Astrocyte of the hippocampus (primary cell): ENCODE data around the gene EIF4G2.
A peak's percentile ranks its signal among the peaks of the same experiment; 100 is the strongest.

Experiments
- DNase-seq: peaks from one replicate; pipeline ENCODE4 v3.0.0; 2011; ENCODE audit warnings: low read depth, low spot score

The EIF4G2 gene

DNA sequence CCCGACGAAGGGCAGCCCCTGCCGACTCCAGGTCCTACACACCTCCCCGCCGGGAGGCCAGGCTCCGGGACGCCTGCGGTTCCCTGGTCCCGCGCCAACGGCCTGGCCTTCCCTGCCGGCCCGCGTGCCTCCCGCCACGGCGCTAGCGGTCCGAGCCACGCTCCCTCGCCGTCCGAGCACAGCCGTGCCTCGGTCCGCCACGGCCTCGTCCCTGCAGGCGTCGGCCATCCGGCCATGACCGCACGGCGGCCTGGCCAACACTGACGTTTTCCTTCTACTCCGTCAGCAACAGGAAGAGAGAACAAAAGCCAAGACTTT lies 532 bp downstream of the EIF4G2 start:
- no peak for DNase-seq

DNA sequence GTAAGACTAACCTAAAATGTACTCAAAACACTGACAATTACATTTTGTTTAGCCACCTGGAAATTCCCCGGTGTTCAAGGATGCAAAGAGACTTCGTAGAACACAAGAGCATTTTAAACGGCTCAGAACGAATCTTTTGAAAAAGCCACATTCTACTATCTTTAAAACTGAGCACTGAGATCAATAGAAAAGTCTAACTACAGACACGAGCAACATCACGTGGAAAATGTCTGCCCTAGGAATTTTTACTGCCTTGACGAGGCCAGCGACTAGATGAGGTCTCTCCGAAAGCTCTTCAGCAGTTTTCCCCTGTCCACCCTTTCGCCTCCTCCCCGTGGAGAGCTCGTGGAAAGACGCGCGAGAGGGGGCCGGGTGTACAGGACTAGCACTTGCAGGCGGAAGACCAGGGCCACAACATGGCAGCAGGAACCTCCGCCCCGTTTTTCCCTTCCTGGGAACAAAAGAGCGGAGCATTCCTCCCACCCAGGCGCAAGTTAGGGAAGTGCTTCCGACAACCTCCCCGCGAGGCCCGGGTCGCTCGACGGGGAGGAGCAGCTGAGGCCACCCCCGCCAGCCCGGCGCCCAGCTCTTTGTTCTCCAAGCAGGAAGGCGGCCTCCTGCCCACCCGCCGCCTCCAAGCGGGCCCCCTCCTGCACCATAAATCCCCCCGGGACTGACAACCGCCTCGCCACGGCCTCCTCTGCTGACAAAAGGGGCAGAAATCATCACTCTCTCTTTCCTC lies 1.1 kb downstream of the EIF4G2 start:
- peak; percentile 67 for DNase-seq

DNA sequence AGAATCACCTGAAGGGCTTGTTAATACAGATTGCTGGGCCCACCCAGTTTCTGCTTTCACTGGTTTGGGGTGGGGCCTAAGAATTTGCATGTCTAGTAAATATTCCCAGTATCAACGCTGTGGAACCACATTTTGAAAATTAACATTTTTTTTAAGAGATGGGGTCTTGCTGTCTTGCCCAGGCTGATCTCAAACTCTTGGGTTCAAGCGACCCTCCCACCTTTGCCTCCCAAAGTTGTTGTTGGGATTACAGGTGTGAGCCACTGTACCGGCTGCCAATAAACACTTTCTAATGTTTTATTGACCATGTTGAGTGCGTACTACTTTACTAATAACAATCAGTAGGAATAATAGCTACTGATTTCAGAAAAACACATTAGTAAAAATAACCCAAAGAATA lies 2.5 kb downstream of the EIF4G2 start:
- DNase-seq = no peak

DNA sequence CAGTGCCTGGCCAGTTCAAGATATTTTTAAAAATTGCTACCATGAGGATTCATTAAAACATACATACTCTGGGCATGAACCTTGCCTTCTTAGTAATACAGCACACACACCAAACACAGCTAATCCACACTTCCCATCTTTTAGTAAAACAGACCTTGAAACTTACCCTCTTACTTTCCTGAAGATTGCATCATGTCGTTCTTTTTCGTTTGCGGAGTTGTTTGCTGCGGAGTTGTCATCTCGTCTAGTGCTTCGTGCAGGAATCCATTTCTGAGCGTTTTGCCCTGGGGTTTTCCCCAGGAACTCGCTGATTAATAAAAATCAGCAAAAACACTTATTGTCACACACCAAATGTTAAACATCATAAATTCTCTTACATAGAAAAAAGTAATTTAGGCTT lies 3.0 kb downstream of the EIF4G2 start:
- DNase-seq = no peak

DNA sequence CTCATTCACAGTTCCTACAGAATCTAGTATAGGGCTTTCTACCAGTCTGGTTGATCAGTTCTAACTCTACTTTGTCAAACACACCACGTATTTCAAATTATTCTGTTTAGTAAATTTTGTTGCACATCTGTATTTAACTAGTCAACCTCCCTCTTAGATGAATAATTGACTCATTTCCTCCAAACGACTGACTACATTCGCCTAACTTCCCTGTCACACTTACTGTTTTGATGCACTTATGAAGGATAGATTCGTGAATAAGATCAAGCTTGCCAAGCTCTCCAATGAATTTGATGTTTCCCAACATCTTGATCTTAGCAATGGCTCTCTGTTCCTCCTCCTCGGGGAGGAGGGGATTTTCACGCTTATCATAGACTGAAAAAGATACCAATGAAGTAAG lies 5.0 kb downstream of the EIF4G2 start:
- DNase-seq = no peak

DNA sequence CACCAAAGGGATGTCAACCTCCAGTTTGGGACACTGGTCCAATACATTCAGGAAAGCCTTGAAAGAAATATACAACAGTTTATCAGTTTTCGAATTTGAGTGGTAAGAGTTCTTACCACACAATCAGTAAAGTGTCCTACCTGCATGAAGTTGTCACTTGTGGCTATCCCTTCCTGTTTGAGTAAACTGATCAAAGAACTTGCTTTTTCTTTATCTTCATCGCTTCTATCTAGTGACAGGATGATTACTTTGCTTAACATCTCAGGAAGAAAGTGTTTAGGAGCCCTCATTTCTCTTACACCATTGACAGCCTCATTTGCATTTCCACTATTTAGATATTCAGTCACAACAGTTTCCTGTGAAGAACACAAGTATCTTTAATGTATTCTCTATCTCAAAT lies 8.4 kb downstream of the EIF4G2 start:
- no peak for DNase-seq

DNA sequence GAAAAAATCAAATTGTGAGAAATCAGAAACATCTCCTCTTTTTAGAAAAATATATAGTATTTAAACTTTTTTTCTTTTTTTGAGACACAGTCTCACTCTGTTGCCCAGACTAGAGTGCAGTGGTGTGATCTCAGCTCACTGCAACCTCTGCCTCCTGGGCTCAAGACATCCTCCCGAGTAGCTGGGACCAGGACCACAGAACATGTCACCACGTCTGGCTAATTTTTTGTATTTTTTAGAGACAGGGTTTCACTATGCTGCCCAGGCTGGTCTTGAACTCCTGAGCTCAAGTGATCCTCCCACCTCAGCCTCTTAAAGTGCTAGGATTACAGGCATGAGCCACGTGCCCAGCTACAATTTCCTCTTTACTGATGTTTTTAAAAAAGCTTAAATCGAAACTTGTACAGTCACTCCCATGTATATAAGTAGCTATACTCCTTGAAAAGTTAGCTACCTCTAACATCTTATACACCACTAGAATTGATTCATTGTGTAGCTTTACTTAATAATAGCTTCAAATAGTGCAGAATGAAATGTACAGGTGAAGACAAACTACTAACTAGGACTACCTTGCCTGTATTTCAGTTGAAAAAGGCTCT lies 10.3 kb downstream of the EIF4G2 start:
- DNase-seq = no peak

DNA sequence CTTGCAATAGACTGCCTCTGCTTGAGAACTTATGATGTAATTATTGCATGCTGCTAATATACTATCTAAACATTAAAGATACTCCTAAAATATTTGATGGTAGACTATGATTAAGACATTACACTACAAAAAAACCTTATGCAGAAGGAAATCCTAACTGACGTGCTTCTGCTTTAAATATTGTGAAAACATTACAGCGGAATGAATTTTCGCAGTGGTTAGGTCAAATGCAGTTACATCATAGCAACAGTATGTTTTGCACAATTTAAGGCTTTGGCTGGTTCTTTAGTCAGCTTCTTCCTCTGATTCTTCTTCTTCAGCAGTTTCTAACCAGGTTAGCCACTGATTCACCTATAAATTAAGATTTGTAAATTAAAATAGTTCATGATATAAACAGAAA lies 11.2 kb downstream of the EIF4G2 start:
- no peak for DNase-seq

DNA sequence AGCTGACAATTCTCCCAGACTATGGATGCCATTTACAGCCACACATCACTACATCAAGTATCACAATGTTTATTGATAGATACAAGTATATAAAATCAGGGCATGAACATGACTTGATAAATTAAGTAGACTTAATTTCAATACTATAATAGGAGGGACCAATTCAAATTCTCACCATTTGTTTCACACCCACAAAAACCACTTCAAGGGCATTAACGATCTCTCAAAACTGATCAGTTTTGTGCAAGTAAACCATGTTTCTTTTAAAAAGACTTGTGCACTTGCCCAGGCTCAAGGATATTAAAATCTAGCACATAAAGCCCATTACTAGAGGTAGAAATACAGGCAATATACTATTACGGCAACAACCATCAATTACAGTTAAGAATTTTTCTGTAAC lies 11.7 kb downstream of the EIF4G2 start:
- no peak for DNase-seq

DNA sequence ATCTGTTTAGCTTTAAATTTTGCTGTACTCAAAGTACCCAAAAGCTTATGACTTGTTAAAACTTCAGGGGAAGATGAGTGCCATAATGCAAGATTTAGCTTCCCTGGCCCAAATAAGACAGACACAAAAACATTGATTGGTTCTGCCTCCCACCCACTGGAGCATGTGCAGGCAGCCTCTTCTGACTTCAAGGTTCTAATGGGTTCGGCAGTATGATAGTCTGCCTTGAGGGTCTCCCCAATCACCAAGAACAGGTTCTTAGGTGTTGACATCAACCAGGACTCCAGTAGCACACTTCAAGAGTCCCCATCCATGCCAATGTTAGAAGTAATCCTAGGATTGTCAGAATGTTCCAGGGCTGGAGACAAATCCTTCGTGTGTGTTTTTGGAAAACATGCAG lies 12.5 kb downstream of the EIF4G2 start:
- DNase-seq = no peak

DNA sequence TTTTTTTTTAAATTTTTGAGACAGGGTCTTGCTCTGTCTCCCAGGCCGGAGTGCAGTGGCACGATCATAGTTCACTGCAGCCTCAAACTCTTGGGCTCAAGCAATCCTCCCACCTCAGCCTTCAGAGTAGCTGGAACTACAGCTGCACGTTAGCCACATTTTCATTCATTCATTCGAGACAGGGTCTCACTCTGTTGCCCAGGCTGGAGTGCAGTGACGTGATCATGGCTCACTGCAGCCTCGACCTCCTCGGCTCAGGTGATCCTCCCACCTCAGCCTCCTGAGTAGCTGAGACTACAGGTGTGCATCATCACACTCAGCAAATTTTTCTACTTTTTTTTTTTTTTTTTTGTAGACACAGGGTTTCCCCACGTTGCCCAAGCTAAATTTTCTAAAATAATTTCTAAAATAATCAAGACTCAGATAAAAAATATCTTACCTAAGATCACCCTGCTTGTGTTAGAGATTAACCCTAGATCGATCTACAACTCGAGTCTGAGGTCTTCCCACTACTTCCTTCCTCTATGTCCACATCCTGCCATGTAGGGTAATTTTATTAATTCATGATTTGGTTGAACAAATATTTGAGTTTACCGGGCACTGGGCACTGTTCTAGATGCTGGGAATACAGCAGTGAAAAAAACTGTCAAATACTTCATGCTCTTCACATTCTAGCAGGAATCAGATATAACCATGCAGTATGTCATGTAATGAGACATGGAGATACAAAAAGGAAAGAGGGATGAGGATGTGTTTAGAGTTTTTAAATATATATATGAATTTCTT lies 15.1 kb downstream of the EIF4G2 start:
- no peak for DNase-seq

DNA sequence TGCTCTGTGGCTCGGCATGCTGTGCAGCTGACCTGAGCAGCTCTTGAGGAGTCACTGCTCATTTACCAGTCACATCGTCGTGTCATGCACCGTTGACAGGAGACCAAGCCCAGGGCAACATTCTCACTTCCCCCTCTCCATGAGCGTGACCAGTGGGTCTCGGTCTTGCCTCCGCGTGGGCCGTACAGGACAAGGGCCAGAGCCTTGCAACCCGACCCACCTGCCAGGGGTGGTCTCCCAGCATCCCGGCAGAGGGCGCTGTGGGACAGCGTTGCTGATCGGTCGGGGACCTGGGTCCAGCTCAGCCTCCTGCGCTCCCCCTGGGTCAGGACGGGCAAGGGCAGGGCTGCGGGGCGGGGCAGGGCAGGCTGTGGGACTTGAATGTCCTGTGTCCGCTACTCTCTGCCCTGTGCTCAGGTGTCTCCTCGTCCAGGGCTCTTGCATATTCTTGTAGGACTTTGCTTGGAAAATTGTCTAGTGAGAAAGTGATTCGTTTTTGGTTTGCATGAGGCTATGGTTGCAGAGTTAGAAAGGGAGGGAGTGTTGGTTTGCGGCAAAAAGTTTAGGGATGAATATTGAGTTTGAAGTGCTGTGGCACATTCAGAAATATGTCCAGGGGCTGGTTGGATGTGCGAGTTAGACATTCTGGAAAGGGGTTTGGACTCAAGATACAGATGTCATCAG lies 16.2 kb downstream of the EIF4G2 start:
- peak; percentile 89 for DNase-seq

DNA sequence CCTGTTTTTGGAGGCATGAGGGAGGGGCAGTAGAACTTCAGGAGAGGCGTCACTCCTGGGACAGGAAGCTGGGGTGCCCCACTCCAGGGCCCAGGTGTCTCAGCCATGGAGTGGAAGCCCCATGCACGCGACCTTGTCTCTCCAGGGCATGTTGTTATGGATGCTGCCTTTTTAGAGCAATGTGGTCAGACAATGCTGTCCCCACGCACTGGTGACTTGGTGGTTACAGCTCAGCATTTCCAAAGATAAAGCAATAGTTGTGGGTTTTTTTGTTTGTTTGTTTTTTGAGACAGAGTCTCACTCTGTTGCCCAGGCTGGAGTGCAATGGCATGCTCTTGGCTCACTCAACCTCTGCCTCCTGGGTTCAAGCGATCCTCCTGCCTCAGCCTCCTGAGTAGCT lies 22.3 kb downstream of the EIF4G2 start:
- DNase-seq = no peak

DNA sequence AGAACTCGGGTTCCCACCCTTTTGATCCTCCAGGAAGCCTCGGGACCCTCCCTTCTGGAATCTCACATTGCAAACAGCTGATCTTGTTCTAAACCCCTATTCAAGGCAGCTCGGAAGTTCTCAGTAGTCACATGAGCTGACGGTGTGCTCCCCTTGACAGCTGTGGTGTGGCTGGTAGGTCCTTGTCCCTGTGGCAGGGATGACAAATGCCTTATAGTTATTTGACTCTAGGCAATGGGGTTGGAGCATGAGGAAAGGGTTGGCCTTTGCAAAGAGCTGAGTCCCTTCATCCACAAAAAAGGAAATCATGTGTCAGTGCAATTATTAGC lies 23.6 kb downstream of the EIF4G2 start:
- no peak for DNase-seq

DNA sequence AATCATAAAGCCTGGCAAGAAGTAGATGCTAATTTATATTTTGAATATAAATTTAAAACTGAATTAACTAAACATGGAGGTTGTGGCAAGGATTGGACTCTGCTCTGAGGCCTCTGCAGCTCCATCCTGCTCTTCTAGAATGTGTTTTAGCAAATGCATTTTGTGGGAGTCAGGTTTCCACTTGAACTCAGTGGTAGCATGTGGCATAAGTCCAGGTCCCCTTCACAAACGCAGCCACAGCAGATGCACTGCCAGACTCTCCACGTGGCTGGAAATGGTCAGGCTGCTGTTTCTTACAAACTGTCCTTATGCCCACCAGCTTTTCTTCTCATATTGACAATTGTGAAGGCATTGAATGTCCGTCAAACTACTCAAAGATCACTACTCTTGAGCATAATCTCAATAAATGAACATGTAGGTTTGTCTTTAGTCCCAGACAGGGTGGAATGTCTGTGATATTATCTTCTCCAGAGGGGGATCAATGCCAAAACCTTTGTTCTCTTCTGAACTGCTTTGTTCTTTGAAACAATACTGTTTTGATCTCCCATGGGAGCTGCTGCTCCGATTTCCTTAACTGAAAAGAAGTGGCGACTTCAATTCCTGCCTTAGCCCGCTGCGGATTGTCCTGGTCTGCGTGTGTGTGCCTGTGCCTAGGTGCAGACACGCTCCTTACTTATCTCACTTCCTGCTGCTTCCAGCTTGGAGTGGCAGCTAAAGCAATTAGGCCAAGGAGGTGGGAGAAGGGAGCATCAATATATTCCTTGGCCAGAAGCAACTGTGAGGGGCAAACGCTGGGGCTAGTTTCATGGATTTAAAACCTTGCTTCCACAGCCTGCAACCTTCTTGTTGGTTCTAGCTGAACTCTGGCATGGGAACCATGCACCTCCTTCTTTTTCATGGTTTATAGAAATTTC lies 24.2 kb downstream of the EIF4G2 start:
- DNase-seq = peak; percentile 78

DNA sequence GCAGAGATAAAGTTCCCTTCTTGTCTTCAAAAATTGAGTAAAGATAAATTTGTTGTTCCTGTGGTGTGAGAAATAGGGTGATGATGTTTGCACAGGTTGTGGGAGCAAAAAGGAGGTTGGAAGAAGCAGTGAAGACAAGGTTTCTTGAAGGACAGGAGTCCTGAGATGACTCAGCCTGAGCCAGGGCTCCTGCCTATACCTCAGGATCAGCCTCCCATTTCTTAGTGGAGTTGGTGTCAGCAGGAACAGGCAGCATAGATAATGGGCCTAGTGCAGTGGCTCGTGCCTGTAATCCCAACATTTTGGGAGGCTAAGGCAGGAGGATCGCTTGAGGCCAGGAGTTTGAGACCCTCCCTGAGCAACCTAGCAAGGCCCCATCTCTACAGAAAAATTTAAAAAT lies 28.7 kb downstream of the EIF4G2 start:
- DNase-seq = no peak

DNA sequence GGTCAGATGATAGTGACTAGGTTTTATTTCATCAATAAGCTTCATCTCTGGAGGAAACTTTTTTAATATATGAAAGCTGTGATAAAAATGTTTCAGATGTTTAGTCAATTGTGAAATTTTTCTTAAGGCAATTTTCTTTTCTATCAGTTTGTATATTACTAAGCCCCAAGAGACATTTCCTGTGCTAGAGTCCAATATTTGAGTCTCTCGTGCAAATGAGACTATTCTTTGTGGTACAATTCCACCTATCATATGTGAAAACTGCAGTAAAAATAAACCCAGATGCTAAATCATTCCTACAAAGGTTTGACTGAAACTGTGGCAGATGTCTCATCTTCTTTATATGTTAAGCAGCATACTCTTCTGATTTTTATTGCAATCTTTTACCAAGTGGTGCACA lies 29.6 kb downstream of the EIF4G2 start:
- DNase-seq = no peak

DNA sequence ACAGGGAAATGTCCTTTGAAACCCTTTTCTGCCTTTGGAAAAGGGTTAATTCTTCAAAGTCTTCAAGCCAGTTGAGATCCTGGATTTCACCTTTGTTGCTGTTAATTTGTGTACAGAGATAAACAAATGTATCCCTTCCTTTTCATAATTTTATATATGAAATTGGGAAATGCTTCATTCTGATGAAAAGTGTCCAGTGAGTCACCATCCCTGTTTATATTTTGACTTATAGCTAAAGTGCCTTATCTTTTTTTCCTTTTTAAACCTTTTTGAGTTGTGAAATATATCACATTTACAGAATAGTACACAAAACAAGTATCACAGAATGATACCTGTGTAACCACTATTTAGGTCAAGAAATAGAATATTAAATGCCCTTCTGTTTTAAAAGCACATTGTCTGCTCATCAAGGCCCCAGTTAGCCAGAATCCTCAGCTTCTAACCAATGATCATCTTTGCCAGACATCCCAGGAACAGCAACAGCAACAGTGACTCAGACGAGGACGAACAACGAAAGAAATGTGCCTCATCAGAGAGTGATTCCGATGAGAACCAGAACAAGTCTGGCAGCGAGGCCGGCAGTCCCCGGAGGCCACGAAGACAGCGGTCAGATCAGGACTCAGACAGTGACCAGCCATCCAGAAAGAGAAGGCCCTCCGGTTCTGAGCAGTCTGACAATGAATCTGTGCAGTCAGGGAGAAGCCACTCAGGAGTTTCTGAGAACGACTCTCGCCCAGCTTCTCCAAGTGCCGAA lies 30.3 kb downstream of the EIF4G2 start:
- DNase-seq = peak; percentile 84

DNA sequence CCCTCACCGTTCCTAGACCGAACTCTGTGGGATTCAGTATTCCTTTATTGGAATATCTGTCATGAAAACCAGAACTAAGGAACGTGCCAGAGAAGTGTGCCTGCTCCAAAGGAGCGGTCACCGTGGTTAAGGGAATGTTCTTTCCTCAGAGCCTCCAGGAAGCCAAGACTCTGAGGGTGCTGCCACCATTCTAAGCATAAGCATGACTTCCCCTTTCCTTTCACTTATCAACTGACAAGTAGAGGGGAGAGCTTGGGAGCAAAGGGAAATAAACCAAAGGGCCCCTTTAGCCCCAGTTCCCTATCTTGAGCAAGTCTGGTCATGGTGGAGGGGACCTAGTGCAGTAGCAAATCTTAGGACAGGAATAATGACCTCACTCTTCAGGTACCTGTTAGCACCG lies 30.9 kb downstream of the EIF4G2 start:
- DNase-seq = peak; percentile 44

DNA sequence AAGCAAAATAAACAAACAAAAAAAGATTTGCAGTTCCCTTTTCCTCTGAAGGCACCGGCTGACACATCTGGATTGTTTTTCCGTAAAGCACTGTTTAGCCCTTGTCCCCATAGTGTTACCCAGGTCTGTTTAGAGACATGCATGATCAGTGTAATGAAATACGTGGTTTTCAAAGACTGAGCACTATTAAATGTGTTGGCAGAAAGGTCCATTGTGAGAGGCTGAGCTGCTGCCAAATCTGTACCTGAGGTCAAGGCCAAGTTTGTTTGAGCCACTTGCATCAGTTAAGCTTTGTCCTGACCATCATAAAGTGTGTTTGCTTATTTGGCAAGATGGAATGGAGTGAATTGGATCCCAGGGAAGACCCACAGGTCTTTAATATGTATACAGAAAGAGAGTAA lies 31.3 kb downstream of the EIF4G2 start:
- no peak for DNase-seq

DNA sequence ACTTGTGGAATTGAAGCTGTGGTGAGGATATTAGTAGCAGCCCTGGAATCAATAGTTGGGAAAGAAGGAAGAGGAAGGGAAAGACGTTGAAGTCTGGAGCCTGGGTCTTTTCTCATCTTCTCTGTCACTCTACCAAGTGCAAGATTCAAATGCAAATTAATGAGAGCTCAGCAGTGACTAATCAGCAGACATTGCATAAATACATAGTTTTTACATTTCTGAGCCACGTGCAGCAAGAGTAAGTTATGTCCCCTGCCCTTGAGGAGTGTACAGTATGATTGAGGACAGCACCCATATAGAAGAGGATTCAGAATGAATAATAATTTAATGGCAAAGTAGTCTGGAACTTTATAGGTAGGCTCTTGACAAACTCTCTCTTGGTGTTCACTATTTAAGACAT lies 33.9 kb downstream of the EIF4G2 start:
- no peak for DNase-seq
